Measurements from ENCODE around the gene COL4A2. TPM values are rescaled to one million over a fixed set of nuclear protein-coding genes. Genes with fewer than 3 reads are reported as not detected.

The COL4A2 gene
- total RNA-seq, 1 experiment from 2014 or later = 66.0 TPM

DNA sequence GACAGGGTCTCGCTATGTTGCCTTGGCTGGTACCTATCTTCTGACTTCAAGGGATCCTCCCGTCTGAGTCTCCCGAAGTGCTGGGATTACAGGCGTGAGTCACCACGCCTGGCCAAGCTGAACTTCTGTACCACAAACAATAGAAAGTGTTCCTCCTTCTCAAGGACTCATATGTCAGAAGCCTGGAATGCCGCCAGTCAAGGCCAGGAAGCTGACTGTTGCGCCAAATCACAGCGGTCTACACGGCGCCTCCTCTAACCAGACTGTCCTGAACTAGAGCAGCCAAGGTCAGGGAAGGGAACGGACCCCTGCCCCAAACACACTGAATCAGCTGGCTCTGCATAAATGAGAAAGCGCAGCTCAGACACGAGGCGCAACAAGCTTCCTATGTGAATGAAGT lies 239.8 kb downstream of the COL4A2 start:
- peak overlapping the region; percentile 6 for H3K27ac Mint-ChIP-seq (ENCODE audit: low read depth, unreplicated experiment)
- H3K36me3 Mint-ChIP-seq (ENCODE audit: insufficient read depth, unreplicated experiment) = peaks cover 6% of the 10 kb centered on the region
- TF ChIP-seq, protein P1, sequence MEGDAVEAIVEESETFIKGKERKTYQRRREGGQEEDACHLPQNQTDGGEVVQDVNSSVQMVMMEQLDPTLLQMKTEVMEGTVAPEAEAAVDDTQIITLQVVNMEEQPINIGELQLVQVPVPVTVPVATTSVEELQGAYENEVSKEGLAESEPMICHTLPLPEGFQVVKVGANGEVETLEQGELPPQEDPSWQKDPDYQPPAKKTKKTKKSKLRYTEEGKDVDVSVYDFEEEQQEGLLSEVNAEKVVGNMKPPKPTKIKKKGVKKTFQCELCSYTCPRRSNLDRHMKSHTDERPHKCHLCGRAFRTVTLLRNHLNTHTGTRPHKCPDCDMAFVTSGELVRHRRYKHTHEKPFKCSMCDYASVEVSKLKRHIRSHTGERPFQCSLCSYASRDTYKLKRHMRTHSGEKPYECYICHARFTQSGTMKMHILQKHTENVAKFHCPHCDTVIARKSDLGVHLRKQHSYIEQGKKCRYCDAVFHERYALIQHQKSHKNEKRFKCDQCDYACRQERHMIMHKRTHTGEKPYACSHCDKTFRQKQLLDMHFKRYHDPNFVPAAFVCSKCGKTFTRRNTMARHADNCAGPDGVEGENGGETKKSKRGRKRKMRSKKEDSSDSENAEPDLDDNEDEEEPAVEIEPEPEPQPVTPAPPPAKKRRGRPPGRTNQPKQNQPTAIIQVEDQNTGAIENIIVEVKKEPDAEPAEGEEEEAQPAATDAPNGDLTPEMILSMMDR (IDR thresholded peaks at IDR 0.05; ENCODE audit: unreplicated experiment) = no peak
- H3K4me3 Mint-ChIP-seq (ENCODE audit: unreplicated experiment) = no peak overlapping the region
- H3K27me3 Mint-ChIP-seq (ENCODE audit: insufficient read depth, unreplicated experiment) = no peaks in the 10 kb centered on the region
- ChIA-PET CTCF (interaction anchor here (0.6 to 1.8 kb wide), 2 partner anchors 13 to 271 kb away, joined by 3 to 8 read pairs; no protein-coding TSS in a partner anchor), POLR2A (interaction anchor here (0.6 to 2.1 kb wide), 7 partner anchors 14 to 168 kb away, joined by 3 to 18 read pairs (median 3); partner anchors contain the start of gene RAB20)
- peak; percentile 98 for DNase-seq (ENCODE audit: unreplicated experiment)
- no peaks in the 10 kb centered on the region for H3K9me3 Mint-ChIP-seq (ENCODE audit: unreplicated experiment)
- BruUV-seq (replicated peaks) = no TSS peak
- intact Hi-C loops (cut with micrococcal nuclease) = no loop called here
- H3K4me1 Mint-ChIP-seq (ENCODE audit: insufficient read depth, unreplicated experiment) = peaks cover 8% of the 10 kb centered on the region

DNA sequence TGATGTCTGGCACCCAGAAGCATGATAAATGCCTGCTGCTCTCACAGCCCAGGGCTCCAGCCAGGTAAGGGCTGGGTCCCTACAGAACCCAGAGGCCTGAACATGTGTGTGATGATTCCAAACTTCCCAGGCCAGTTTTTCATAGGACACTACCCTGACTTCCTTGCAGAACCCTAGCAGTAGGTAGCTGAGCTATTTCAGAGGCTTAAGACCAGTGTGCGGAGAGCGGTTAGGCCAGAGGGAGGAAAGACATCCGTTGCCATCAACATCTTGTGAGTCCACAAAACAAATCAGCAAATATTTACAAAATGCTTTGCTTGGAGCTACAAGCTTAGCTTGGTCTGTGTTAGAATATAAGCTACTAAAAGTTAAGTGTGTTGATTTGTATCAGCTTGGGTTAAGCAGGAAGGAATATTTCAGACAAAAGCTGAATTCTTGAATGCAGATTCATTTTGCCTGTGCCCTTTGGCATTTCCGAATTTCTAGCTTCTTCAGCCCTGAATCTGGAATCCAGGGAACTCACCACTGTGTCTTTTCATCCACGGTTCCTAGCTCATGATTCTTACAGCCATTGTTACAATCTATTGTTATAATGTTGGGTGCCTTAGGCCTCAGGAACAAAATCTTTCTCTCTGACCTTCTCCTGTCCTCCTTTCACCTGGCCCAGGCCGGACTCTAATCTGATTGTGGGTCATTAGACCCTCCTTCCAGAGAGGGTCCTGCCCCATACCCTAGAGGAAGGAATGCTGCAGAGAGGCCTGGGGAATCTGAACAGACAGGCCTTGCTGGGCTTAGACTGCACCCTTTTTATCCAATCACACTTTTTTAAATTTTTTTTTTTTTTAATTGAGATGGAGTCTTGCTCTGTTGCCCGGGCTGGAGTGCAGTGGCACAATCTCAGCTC lies 242.1 kb downstream of the COL4A2 start:
- peaks cover 8% of the 10 kb centered on the region for H3K4me1 Mint-ChIP-seq (ENCODE audit: insufficient read depth, unreplicated experiment)
- TF ChIP-seq, protein P1 (IDR thresholded peaks at IDR 0.05; ENCODE audit: unreplicated experiment) = no peak
- no peak overlapping the region for H3K4me3 Mint-ChIP-seq (ENCODE audit: unreplicated experiment)
- BruUV-seq (replicated peaks) = no TSS peak
- ChIA-PET POLR2A (no interaction called here), CTCF (interaction anchor here (1.0 to 1.1 kb wide), 3 partner anchors 11 to 94 kb away, joined by 3 to 6 read pairs (median 5); no protein-coding TSS in a partner anchor)
- H3K9me3 Mint-ChIP-seq (ENCODE audit: unreplicated experiment) = no peaks in the 10 kb centered on the region
- no peak for DNase-seq (ENCODE audit: unreplicated experiment)
- H3K27ac Mint-ChIP-seq (ENCODE audit: low read depth, unreplicated experiment) = no peak overlapping the region
- H3K27me3 Mint-ChIP-seq (ENCODE audit: insufficient read depth, unreplicated experiment) = no peaks in the 10 kb centered on the region
- peaks cover 6% of the 10 kb centered on the region for H3K36me3 Mint-ChIP-seq (ENCODE audit: insufficient read depth, unreplicated experiment)
- intact Hi-C loops (cut with micrococcal nuclease) = no loop called here

DNA sequence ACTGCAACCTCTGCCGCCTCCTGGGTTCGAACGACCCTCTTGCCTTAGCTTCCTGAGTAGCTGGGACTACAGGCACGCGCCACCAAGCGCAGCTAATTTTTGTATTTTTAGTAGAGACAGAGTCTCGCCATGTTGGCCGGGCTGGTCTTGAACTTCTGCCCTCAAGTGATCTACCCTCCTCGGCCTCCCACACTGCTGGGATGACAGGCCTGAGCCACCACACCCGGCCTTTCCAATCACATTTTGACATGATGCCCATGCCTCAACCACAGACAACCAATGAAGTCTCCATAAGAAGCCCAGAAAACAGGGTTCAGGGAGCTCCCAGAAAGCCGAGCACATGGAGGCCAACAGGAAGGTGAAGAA lies 242.7 kb downstream of the COL4A2 start:
- Mint-ChIP-seq H3K27me3 (ENCODE audit: insufficient read depth, unreplicated experiment) (no peaks in the 10 kb centered on the region), H3K27ac (ENCODE audit: low read depth, unreplicated experiment) (no peak overlapping the region), H3K4me1 (ENCODE audit: insufficient read depth, unreplicated experiment) (peaks cover 8% of the 10 kb centered on the region), H3K4me3 (ENCODE audit: unreplicated experiment) (no peak overlapping the region), H3K36me3 (ENCODE audit: insufficient read depth, unreplicated experiment) (peaks cover 6% of the 10 kb centered on the region), H3K9me3 (ENCODE audit: unreplicated experiment) (no peaks in the 10 kb centered on the region)
- CTCF ChIA-PET = interaction anchor here (1.1 kb wide), 2 partner anchors 25 to 94 kb away, joined by 5 to 6 read pairs; no protein-coding TSS in a partner anchor
- POLR2A ChIA-PET = no interaction called here
- intact Hi-C loops (cut with micrococcal nuclease) = no loop called here
- DNase-seq (ENCODE audit: unreplicated experiment) = no peak
- BruUV-seq (replicated peaks) = no TSS peak
- TF ChIP-seq, protein P1 (IDR thresholded peaks at IDR 0.05; ENCODE audit: unreplicated experiment) = no peak

DNA sequence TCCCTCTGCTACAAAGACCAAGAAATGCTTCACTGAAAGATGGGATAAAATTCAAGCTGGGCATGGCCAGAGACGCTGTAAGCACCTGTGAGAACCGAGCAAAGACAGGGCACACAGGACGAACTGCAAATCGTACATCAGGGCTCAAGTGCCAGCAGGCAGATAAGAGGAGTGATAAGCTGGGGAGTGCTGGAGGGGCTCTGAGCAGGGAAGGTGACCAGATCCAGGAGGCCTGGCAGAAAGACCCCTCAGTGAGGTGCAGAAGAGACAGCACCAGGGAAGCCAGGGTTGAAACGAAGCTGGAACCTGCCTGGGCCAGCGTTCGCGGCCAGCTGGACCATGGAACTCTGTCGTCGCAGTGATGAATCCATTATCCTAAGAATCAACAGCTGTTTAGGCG lies 244.2 kb downstream of the COL4A2 start:
- H3K4me3 Mint-ChIP-seq (ENCODE audit: unreplicated experiment) = no peak overlapping the region
- BruUV-seq (replicated peaks) = no TSS peak
- no peak overlapping the region for H3K27ac Mint-ChIP-seq (ENCODE audit: low read depth, unreplicated experiment)
- intact Hi-C loops (cut with micrococcal nuclease) = no loop called here
- H3K4me1 Mint-ChIP-seq (ENCODE audit: insufficient read depth, unreplicated experiment) = peaks cover 8% of the 10 kb centered on the region
- no peaks in the 10 kb centered on the region for H3K9me3 Mint-ChIP-seq (ENCODE audit: unreplicated experiment)
- POLR2A ChIA-PET = interaction anchor here (0.7 kb wide), 1 partner anchor 220 kb away, joined by 3 read pairs; no protein-coding TSS in a partner anchor
- no peaks in the 10 kb centered on the region for H3K27me3 Mint-ChIP-seq (ENCODE audit: insufficient read depth, unreplicated experiment)
- CTCF ChIA-PET = interaction anchor here (0.9 kb wide), 1 partner anchor 96 kb away, joined by 5 read pairs; no protein-coding TSS in a partner anchor
- no peak for DNase-seq (ENCODE audit: unreplicated experiment)
- TF ChIP-seq, protein P1 (IDR thresholded peaks at IDR 0.05; ENCODE audit: unreplicated experiment) = no peak
- peaks cover 6% of the 10 kb centered on the region for H3K36me3 Mint-ChIP-seq (ENCODE audit: insufficient read depth, unreplicated experiment)
